ENCODE measurements around the gene GPR4.
A peak's percentile ranks its signal among the peaks of the same experiment; 100 is the strongest.
"Not testable (repeated sequence)": the region's sequence is repeated elsewhere in the genome, so short reads cannot be mapped to it uniquely, and the experiment has no call there.

The GPR4 gene

GRCh38 chr19:45636902-45637301 is 34.9 kb upstream of the GPR4 start:
- no peak overlapping the region for H3K4me3 Mint-ChIP-seq

DNA sequence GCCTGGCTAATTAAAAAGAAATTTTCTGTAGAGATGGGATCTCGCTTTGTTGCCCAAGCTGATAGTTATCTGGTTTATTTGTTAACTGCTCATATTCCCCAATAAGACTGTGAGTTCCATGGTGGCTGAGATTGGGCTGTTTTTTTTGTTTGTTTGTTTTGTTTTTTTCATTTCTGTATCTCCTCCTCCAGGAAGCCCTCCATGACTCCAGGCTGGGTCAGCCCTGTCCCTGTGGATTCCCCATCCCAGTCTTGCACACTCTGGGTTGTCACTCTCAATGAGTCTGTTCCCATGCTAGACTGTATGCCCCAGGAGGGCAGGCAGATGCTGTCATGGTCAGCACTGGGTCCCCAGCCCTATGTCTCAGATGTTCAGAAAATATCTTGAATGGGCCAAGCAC is 34.3 kb upstream of the GPR4 start:
- no peak overlapping the region for H3K27ac Mint-ChIP-seq
- H3K9me3 Mint-ChIP-seq: no peaks in the 10 kb centered on the region

More at GRCh38 chr19:45636902-45637301, 34.9 kb upstream of the GPR4 start:
- Mint-ChIP-seq H3K36me3 (ENCODE audit: low read depth) (peaks cover 15% of the 10 kb centered on the region), H3K4me1 (ENCODE audit: low read depth) (peaks cover 21% of the 10 kb centered on the region), H3K27me3 (ENCODE audit: low read depth) (no peaks in the 10 kb centered on the region), H3K9me3 (no peaks in the 10 kb centered on the region), H3K27ac (no peak overlapping the region)

GRCh38 chr19:45632468-45633196 is 30.6 kb upstream of the GPR4 start:
- Mint-ChIP-seq H3K36me3 (ENCODE audit: low read depth) (peaks cover 15% of the 10 kb centered on the region), H3K9me3 (no peaks in the 10 kb centered on the region), H3K27me3 (ENCODE audit: low read depth) (no peaks in the 10 kb centered on the region), H3K4me1 (ENCODE audit: low read depth) (peaks cover 6% of the 10 kb centered on the region), H3K4me3 (no peak overlapping the region), H3K27ac (peak overlapping the region; percentile 36)

More for the DNA sequence above, 34.3 kb upstream of the GPR4 start:
- Mint-ChIP-seq H3K4me1 (ENCODE audit: low read depth) (peaks cover 17% of the 10 kb centered on the region), H3K4me3 (no peak overlapping the region), H3K27me3 (ENCODE audit: low read depth) (no peaks in the 10 kb centered on the region), H3K36me3 (ENCODE audit: low read depth) (peaks cover 14% of the 10 kb centered on the region)

DNA sequence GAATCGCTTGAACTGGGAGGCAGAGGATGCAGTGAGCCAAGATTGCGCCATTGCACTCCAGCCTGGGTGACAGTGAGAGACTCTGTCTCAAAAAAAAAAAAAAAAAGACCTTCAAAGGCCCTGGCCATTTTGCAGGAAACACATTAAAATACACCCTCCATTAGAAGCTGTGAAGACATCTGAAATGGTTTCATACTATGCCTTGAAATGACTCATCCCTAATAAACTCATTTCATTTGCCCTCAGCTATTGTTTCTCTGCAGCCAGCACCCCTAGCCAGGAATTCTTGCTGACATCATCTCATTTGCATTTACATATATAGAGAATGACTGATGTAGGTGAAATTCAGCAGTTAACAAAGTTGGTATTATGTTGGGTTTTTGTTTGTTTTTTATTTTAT is 28.5 kb upstream of the GPR4 start:
- H3K4me3 Mint-ChIP-seq: no peak overlapping the region
- no peak overlapping the region for H3K27ac Mint-ChIP-seq
- H3K4me1 Mint-ChIP-seq (ENCODE audit: low read depth): peaks cover 7% of the 10 kb centered on the region
- H3K27me3 Mint-ChIP-seq (ENCODE audit: low read depth): no peaks in the 10 kb centered on the region
- peaks cover 27% of the 10 kb centered on the region for H3K36me3 Mint-ChIP-seq (ENCODE audit: low read depth)
- no peaks in the 10 kb centered on the region for H3K9me3 Mint-ChIP-seq

GRCh38 chr19:45629704-45630103 is 27.7 kb upstream of the GPR4 start:
- H3K27ac Mint-ChIP-seq: no peak overlapping the region
- H3K36me3 Mint-ChIP-seq (ENCODE audit: low read depth): peaks cover 31% of the 10 kb centered on the region
- H3K4me3 Mint-ChIP-seq: no peak overlapping the region
- H3K27me3 Mint-ChIP-seq (ENCODE audit: low read depth): no peaks in the 10 kb centered on the region
- H3K9me3 Mint-ChIP-seq: no peaks in the 10 kb centered on the region
- H3K4me1 Mint-ChIP-seq (ENCODE audit: low read depth): peaks cover 8% of the 10 kb centered on the region

GRCh38 chr19:45628219-45628618 is 26.2 kb upstream of the GPR4 start:
- not testable (repeated sequence) for H3K9me3 Mint-ChIP-seq; H3K4me1 Mint-ChIP-seq (ENCODE audit: low read depth); H3K4me3 Mint-ChIP-seq; H3K27ac Mint-ChIP-seq; H3K27me3 Mint-ChIP-seq (ENCODE audit: low read depth)
- H3K36me3 Mint-ChIP-seq (ENCODE audit: low read depth): peaks cover 38% of the 10 kb centered on the region

DNA sequence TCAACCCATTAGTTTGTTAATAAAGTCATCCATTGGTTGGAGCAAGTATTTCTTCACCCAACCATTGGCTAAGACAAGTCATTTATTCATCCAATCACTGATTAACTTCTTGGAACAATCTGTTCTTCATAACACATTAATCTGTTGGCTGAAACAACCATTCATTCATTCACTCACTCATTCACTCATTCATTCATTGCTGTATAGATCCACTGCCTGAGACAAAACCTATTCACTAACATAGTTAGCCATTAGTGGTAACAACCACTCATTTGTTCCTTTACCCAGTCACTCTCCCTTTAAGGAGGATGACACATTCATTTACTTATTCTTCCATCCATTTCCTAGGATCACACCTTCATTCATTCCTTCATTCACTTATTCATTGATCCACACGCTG is 22.0 kb upstream of the GPR4 start:
- Mint-ChIP-seq H3K9me3 (no peaks in the 10 kb centered on the region), H3K27me3 (ENCODE audit: low read depth) (no peaks in the 10 kb centered on the region), H3K4me3 (no peak overlapping the region), H3K27ac (no peak overlapping the region), H3K4me1 (ENCODE audit: low read depth) (peaks cover 2% of the 10 kb centered on the region), H3K36me3 (ENCODE audit: low read depth) (peaks cover 46% of the 10 kb centered on the region)

DNA sequence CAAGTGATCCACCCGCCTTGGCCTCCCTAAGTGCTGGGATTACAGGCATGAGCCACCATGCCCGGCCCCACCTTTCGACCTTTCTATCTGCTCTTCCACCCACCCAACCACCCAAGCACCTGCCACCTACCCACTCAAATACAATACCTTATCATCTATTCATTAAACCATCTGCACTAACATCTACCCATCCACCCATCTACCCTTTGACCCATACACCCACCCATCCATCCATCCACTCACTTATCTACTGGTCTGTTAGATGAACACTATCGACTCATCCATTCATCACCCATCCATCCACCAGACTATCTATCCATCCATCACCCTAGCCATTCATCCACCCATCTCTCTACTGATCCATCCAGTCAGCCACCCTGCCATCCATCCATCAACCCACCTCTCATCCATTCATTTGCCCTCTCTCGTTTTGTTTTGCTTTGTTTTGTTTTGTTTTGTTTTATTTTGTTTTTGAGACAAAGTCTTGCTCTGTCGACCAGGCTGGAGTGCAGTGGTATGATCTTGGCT is 20.0 kb upstream of the GPR4 start:
- peaks cover 43% of the 10 kb centered on the region for H3K36me3 Mint-ChIP-seq (ENCODE audit: low read depth)
- no peaks in the 10 kb centered on the region for H3K27me3 Mint-ChIP-seq (ENCODE audit: low read depth)
- no peak overlapping the region for H3K4me3 Mint-ChIP-seq
- peaks cover 2% of the 10 kb centered on the region for H3K4me1 Mint-ChIP-seq (ENCODE audit: low read depth)
- no peaks in the 10 kb centered on the region for H3K9me3 Mint-ChIP-seq
- H3K27ac Mint-ChIP-seq: no peak overlapping the region

- H3K36me3 Mint-ChIP-seq (ENCODE audit: low read depth): peaks cover 43% of the 10 kb centered on the region
- peaks cover 2% of the 10 kb centered on the region for H3K4me1 Mint-ChIP-seq (ENCODE audit: low read depth)
- H3K27ac Mint-ChIP-seq: no peak overlapping the region
- no peak overlapping the region for H3K4me3 Mint-ChIP-seq
- no peaks in the 10 kb centered on the region for H3K27me3 Mint-ChIP-seq (ENCODE audit: low read depth)
- no peaks in the 10 kb centered on the region for H3K9me3 Mint-ChIP-seq
Measured at GRCh38 chr19:45621389-45621788, 19.4 kb upstream of the GPR4 start.

DNA sequence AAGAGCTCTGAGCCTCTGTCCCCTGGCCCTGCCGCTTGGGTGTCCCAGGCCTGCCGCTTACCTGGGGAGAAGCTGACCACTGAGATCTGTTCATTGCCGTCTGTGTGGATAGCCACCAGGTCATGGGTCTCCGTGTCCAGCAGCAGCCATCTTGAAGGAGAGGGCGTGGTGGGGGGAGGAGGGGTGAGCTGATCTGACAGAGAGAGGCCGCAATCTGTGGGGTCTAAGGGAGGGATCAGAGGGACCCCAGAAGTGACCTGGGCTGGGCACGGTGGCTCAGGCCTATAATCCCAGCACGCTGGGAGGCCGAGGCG is 14.6 kb upstream of the GPR4 start:
- Mint-ChIP-seq H3K36me3 (ENCODE audit: low read depth) (peaks cover 46% of the 10 kb centered on the region), H3K4me1 (ENCODE audit: low read depth) (peaks cover 17% of the 10 kb centered on the region), H3K9me3 (no peaks in the 10 kb centered on the region), H3K27me3 (ENCODE audit: low read depth) (no peaks in the 10 kb centered on the region), H3K4me3 (no peak overlapping the region), H3K27ac (no peak overlapping the region)

- Mint-ChIP-seq H3K4me3 (no peak overlapping the region), H3K27ac (no peak overlapping the region), H3K4me1 (ENCODE audit: low read depth) (peaks cover 17% of the 10 kb centered on the region), H3K27me3 (ENCODE audit: low read depth) (no peaks in the 10 kb centered on the region), H3K9me3 (no peaks in the 10 kb centered on the region), H3K36me3 (ENCODE audit: low read depth) (peaks cover 47% of the 10 kb centered on the region)
Measured at GRCh38 chr19:45615795-45616703, 14.0 kb upstream of the GPR4 start.

DNA sequence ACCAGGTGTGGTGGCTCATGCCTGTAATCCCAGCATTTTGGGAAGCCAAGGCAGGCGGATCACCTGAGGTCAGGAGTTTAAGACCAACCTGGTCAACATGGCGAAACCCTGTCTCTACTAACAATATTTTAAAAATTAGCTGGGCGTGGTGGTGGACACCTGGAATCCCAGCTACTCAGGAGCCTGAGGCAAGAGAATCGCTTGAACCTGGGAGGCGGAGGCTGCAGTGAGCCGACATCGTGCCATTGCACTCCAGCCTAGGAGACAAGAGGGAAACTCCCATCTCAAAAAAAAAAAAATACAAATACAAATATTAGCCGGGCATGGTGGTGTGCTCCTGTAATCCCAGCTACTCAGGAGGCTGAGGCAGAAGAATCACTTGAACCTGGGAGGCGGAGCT is 13.0 kb upstream of the GPR4 start:
- H3K27ac Mint-ChIP-seq: peak overlapping the region; percentile 82
- H3K4me1 Mint-ChIP-seq (ENCODE audit: low read depth): peaks cover 17% of the 10 kb centered on the region
- H3K27me3 Mint-ChIP-seq (ENCODE audit: low read depth); H3K4me3 Mint-ChIP-seq; H3K9me3 Mint-ChIP-seq: not testable (repeated sequence)
- peaks cover 46% of the 10 kb centered on the region for H3K36me3 Mint-ChIP-seq (ENCODE audit: low read depth)

- peaks cover under 1% of the 10 kb centered on the region for H3K9me3 Mint-ChIP-seq
- peaks cover 17% of the 10 kb centered on the region for H3K4me1 Mint-ChIP-seq (ENCODE audit: low read depth)
- H3K4me3 Mint-ChIP-seq: no peak overlapping the region
- peak overlapping the region; percentile 82 for H3K27ac Mint-ChIP-seq
- H3K27me3 Mint-ChIP-seq (ENCODE audit: low read depth): no peaks in the 10 kb centered on the region
- peaks cover 50% of the 10 kb centered on the region for H3K36me3 Mint-ChIP-seq (ENCODE audit: low read depth)
Measured at GRCh38 chr19:45613926-45614725, 12.1 kb upstream of the GPR4 start.

DNA sequence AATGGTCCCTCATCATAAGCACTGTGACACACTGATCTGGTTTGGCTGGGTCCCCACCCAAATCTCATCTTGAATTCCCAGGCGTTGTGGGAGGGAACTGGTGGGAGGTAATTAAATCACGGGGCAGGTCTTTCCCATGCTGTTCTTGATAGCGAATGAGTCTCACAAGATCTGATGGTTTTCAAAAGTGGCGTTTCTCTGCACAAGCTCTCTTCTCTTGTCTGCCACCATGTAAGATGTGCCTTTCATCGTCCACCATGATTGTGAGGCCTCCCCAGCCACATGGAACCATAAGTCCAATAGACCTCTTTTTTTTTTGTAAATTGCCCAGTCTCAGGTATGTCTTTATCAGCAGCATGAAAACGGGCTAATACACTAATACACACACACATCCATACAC is 6.9 kb upstream of the GPR4 start:
- Mint-ChIP-seq H3K36me3 (ENCODE audit: low read depth) (peaks cover 32% of the 10 kb centered on the region), H3K4me1 (ENCODE audit: low read depth) (peaks cover 10% of the 10 kb centered on the region), H3K27ac (peak overlapping the region; percentile 50), H3K27me3 (ENCODE audit: low read depth) (no peaks in the 10 kb centered on the region), H3K4me3 (no peak overlapping the region), H3K9me3 (peaks cover 6% of the 10 kb centered on the region)
